Activated B cell treated with CpG ODN at 0.5 μM for 24 hours (primary cell): ENCODE results near the gene GPR17. TPM values are rescaled to one million over a fixed set of nuclear protein-coding genes. Genes with fewer than 3 reads are reported as not detected.
A peak's percentile ranks its signal among the peaks of the same experiment; 100 is the strongest.

ENCODE experiments used
- ATAC-seq: fragments of 200-7000 bp; cut with Tn5 transposase; one replicate; pipeline ENCODE4 v1.10.0; 2021; ENCODE audit warnings: low read depth, mild to moderate bottlenecking, moderate library complexity
- CTCF ChIA-PET: fragments of 350-600 bp; sonication (Branson Sonifier 250); formaldehyde crosslinking; loops from one replicate; lab custom pipeline; 2021; ENCODE audit warnings: antibody characterized with exemption; lab: Charles Lee
- POLR2A ChIA-PET: fragments of 350-600 bp; sonication (Branson Sonifier 250); formaldehyde crosslinking; loops from one replicate; lab custom pipeline; 2021; ENCODE audit warnings: antibody characterized with exemption; lab: Charles Lee
- DNase-seq: peaks from one replicate; pipeline ENCODE4 v3.0.0; 2022
- H3K27ac Mint-ChIP-seq: one replicate; pipeline ENCODE4 v1.8.0; 2020; ENCODE audit warnings: mixed read lengths
- H3K27me3 Mint-ChIP-seq: one replicate; pipeline ENCODE4 v1.8.0; 2021; ENCODE audit warnings: mixed read lengths
- H3K36me3 Mint-ChIP-seq: one replicate; pipeline ENCODE4 v1.8.0; 2021; ENCODE audit warnings: low read depth, mixed read lengths
- H3K4me1 Mint-ChIP-seq: one replicate; pipeline ENCODE4 v1.8.0; 2021; ENCODE audit warnings: mixed read lengths
- H3K4me3 Mint-ChIP-seq: one replicate; pipeline ENCODE4 v1.8.0; 2020; ENCODE audit warnings: mild to moderate bottlenecking, mixed read lengths
- H3K9me3 Mint-ChIP-seq: one replicate; pipeline ENCODE4 v1.8.0; 2020; ENCODE audit warnings: mixed read lengths
- CTCF ChIP-seq: fragments of 200-600 bp; IDR thresholded peaks from one replicate; pipeline ENCODE4 v1.8.0; 2022; ENCODE audit warnings: antibody characterized with exemption, mild to moderate bottlenecking
- intact Hi-C: fragments of 100-400 bp; cut with micrococcal nuclease; formaldehyde crosslinking; loops from one replicate; pipeline ENCODE4 v1.15.1; 2024
- total RNA-seq: library from RNA; stranded (reverse); gene quantifications from 2 replicates; pipeline ENCODE4 v1.2.3, GENCODE V29; 2022

Gene GPR17
- total RNA-seq, 1 donor from 2014 or later, result not detected

GRCh38 chr2:127663566-127664064 is 17.7 kb downstream of the GPR17 start:
- DNase-seq (no peak), ATAC-seq (no peak)
- H3K27ac Mint-ChIP-seq, result no peak overlapping the region
- ChIA-PET POLR2A (no interaction called here), CTCF (no interaction called here)
- H3K36me3 Mint-ChIP-seq, result no peaks in the 10 kb centered on the region
- TF ChIP-seq CTCF, result no peak
- H3K27me3 Mint-ChIP-seq, result peaks cover 44% of the 10 kb centered on the region
- intact Hi-C loops, result no loop called here
- peaks cover 9% of the 10 kb centered on the region for H3K4me1 Mint-ChIP-seq
- H3K4me3 Mint-ChIP-seq, result no peak overlapping the region
- H3K9me3 Mint-ChIP-seq, result no peaks in the 10 kb centered on the region

- ATAC-seq, result peak; percentile 34
- no peak overlapping the region for H3K4me3 Mint-ChIP-seq
- no peak overlapping the region for H3K27ac Mint-ChIP-seq
- CTCF ChIA-PET, result no interaction called here
- H3K36me3 Mint-ChIP-seq, result no peaks in the 10 kb centered on the region
- intact Hi-C loops, result no loop called here
- peaks cover 44% of the 10 kb centered on the region for H3K27me3 Mint-ChIP-seq
- H3K9me3 Mint-ChIP-seq, result no peaks in the 10 kb centered on the region
- POLR2A ChIA-PET, result no interaction called here
- no peak for TF ChIP-seq CTCF
- peaks cover 9% of the 10 kb centered on the region for H3K4me1 Mint-ChIP-seq
- DNase-seq, result no peak
Observed at GRCh38 chr2:127664065-127664894, 18.3 kb downstream of the GPR17 start.

GRCh38 chr2:127664895-127665225 is 18.9 kb downstream of the GPR17 start:
- ChIA-PET POLR2A (no interaction called here), CTCF (no interaction called here)
- no peak for TF ChIP-seq CTCF
- no peak overlapping the region for H3K27ac Mint-ChIP-seq
- intact Hi-C loops, result no loop called here
- DNase-seq, result no peak
- no peak overlapping the region for H3K4me3 Mint-ChIP-seq
- peaks cover 5% of the 10 kb centered on the region for H3K4me1 Mint-ChIP-seq
- H3K36me3 Mint-ChIP-seq, result no peaks in the 10 kb centered on the region
- H3K9me3 Mint-ChIP-seq, result no peaks in the 10 kb centered on the region
- H3K27me3 Mint-ChIP-seq, result peaks cover 46% of the 10 kb centered on the region
- no peak for ATAC-seq

GRCh38 chr2:127665267-127665893 is 19.4 kb downstream of the GPR17 start:
- intact Hi-C loops, result no loop called here
- no peak for DNase-seq
- H3K9me3 Mint-ChIP-seq, result no peaks in the 10 kb centered on the region
- ChIA-PET POLR2A (no interaction called here), CTCF (no interaction called here)
- H3K36me3 Mint-ChIP-seq, result no peaks in the 10 kb centered on the region
- no peak for ATAC-seq
- peaks cover 45% of the 10 kb centered on the region for H3K27me3 Mint-ChIP-seq
- TF ChIP-seq CTCF, result no peak
- peaks cover 3% of the 10 kb centered on the region for H3K4me1 Mint-ChIP-seq
- H3K27ac Mint-ChIP-seq, result no peak overlapping the region
- H3K4me3 Mint-ChIP-seq, result no peak overlapping the region

GRCh38 chr2:127669056-127669455 is 23.1 kb downstream of the GPR17 start:
- POLR2A ChIA-PET, result no interaction called here
- ATAC-seq, result no peak
- CTCF ChIA-PET, result no interaction called here

More at GRCh38 chr2:127669056-127669455, 23.1 kb downstream of the GPR17 start:
- Mint-ChIP-seq H3K27me3 (peaks cover 47% of the 10 kb centered on the region), H3K27ac (no peak overlapping the region), H3K9me3 (no peaks in the 10 kb centered on the region), H3K36me3 (no peaks in the 10 kb centered on the region), H3K4me3 (no peak overlapping the region), H3K4me1 (no peaks in the 10 kb centered on the region)
- no peak for DNase-seq
- intact Hi-C loops, result no loop called here
- TF ChIP-seq CTCF, result no peak
